Measurements from ENCODE around the gene CITED1.

GRCh38 chrX:72262077-72262476 lies 43.6 kb downstream of the CITED1 start:
- no peak for TF ChIP-seq CTCF (conservative IDR thresholded peaks at IDR 0.05; ENCODE audit: low read length)
- no peak for TF ChIP-seq EZH2phosphoT487 (IDR thresholded peaks at IDR 0.05; ENCODE audit: borderline replicate concordance)

Data from Loucy (cell line).